SK-N-SH (cell line): ENCODE data around the gene MAD2L1. TPM values are rescaled to one million over a fixed set of nuclear protein-coding genes. Genes with fewer than 3 reads are reported as not detected.

Experiments
- CTCF ChIA-PET: fragments of 300-600, 350-600 bp; formaldehyde crosslinking; extraction: SDS; loops from one replicate; lab custom pipeline; 2021; lab: Yijun Ruan, JAX
- POLR2A ChIA-PET: fragments of 350-600 bp; sonication (Branson Sonifier 250); formaldehyde crosslinking; extraction: SDS; loops from one replicate; lab custom pipeline; 2020; ENCODE audit warnings: antibody characterized with exemption, inconsistent platforms; lab: Yijun Ruan, JAX
- DNase-seq: peaks from one replicate; pipeline ENCODE4 v3.0.0; 2012
- H2AFZ ChIP-seq: fragments of 200-600 bp; sonication (generic); 2 replicates; pipeline ENCODE4 v1.8.1; 2016; ENCODE audit warnings: antibody characterized with exemption, mild to moderate bottlenecking, low read depth
- H3F3A ChIP-seq: fragments of 200-600 bp; sonication (generic); replicated peaks from 2 replicates; pipeline ENCODE3; 2016; ENCODE audit warnings: antibody characterized with exemption, mild to moderate bottlenecking; ENCODE audit not compliant: insufficient read depth
- H3K27ac ChIP-seq, 2 experiments: fragments of 200-500 bp in 1 of 2; fragments of 200-600 bp in 1 of 2; sonication (Bioruptor generic) in 1 of 2; sonication (generic), shearing (Covaris generic) in 1 of 2; 2 replicates each; pipeline versions ENCODE4 v1.5.1 to v1.6.1; 2014 to 2016; ENCODE audit warnings: low read depth in 2 of 2, inconsistent platforms in 1 of 2, low read length in 1 of 2, mild to moderate bottlenecking in 1 of 2, mixed read lengths in 1 of 2
- H3K27me3 ChIP-seq: fragments of 200-600 bp; sonication (generic), shearing (Covaris generic); 2 replicates; pipeline ENCODE4 v1.6.1; 2016; ENCODE audit warnings: mixed run types; ENCODE audit not compliant: insufficient read depth
- H3K36me3 ChIP-seq, 2 experiments: fragments of 200-500 bp in 1 of 2; fragments of 200-600 bp in 1 of 2; sonication (Bioruptor generic) in 1 of 2; sonication (generic) in 1 of 2; replicated peaks in 1 of 2; 2 replicates each; pipeline versions ENCODE3 to v1.5.1; 2014 to 2016; ENCODE audit warnings: low read length in 1 of 2, mild to moderate bottlenecking in 1 of 2; ENCODE audit not compliant: insufficient read depth in 2 of 2, control insufficient read depth in 1 of 2
- H3K4me1 ChIP-seq, 2 experiments: fragments of 200-500 bp in 1 of 2; fragments of 200-600 bp in 1 of 2; sonication (Bioruptor generic) in 1 of 2; sonication (generic), shearing (Covaris generic) in 1 of 2; 2 replicates each; pipeline versions ENCODE4 v1.5.1 to v1.6.1; 2014 to 2016; ENCODE audit warnings: low read depth in 1 of 2, low read length in 1 of 2, mixed run types in 1 of 2; ENCODE audit not compliant: insufficient read depth in 2 of 2, control insufficient read depth in 1 of 2
- H3K4me2 ChIP-seq: fragments of 200-600 bp; sonication (generic), shearing (Covaris generic); 2 replicates; pipeline ENCODE4 v1.6.1; 2017; ENCODE audit warnings: mixed run types
- H3K4me3 ChIP-seq, 2 experiments: fragments of 200-500 bp in 1 of 2; fragments of 200-600 bp in 1 of 2; sonication (Bioruptor generic) in 1 of 2; sonication (generic), shearing (Covaris generic) in 1 of 2; 2 replicates each; pipeline versions ENCODE4 v1.5.1 to v1.8.1; 2014 to 2016; ENCODE audit warnings: low read depth in 2 of 2, inconsistent platforms in 1 of 2, low read length in 1 of 2, mild to moderate bottlenecking in 1 of 2, mixed read lengths in 1 of 2, moderate library complexity in 1 of 2
- H3K79me2 ChIP-seq: fragments of 200-600 bp; sonication (generic); 2 replicates; pipeline ENCODE4 v1.8.1; 2017; ENCODE audit warnings: mild to moderate bottlenecking; ENCODE audit not compliant: insufficient read depth
- H3K9ac ChIP-seq: fragments of 200-600 bp; sonication (generic); 2 replicates; pipeline ENCODE4 v1.6.1; 2017; ENCODE audit warnings: mixed run types
- H3K9me2 ChIP-seq: fragments of 200-600 bp; sonication (generic); 2 replicates; pipeline ENCODE4 v1.6.1; 2017; ENCODE audit warnings: mixed run types
- H3K9me3 ChIP-seq: fragments of 200-600 bp; sonication (generic); 2 replicates; pipeline ENCODE4 v1.6.1; 2017; ENCODE audit warnings: mixed run types, mild to moderate bottlenecking, moderate library complexity
- H4K20me1 ChIP-seq: fragments of 200-600 bp; sonication (generic); 2 replicates; pipeline ENCODE4 v1.6.1; 2017; ENCODE audit warnings: mild to moderate bottlenecking, mixed run types; ENCODE audit not compliant: insufficient read depth
- ELF1 ChIP-seq: IDR thresholded peaks from 2 replicates; pipeline ENCODE4 v1.4.0; 2012
- EP300 ChIP-seq, 2 experiments: IDR thresholded peaks; 2 replicates each; pipeline versions ENCODE4 v1.4.0 to v1.6.1; 2012; ENCODE audit warnings: borderline replicate concordance in 1 of 2, low read depth in 1 of 2, low read length in 1 of 2
- FOXM1 ChIP-seq: IDR thresholded peaks from 2 replicates; pipeline ENCODE4 v1.4.0; 2012; ENCODE audit warnings: low read depth, mild to moderate bottlenecking
- MEF2A ChIP-seq: IDR thresholded peaks from 2 replicates; pipeline ENCODE4 v1.4.0; 2012; ENCODE audit warnings: low read depth, borderline replicate concordance
- NRF1 ChIP-seq: IDR thresholded peaks from 2 replicates; pipeline ENCODE4 v1.6.1; 2012; ENCODE audit warnings: low read depth, mild to moderate bottlenecking, low read length
- RAD21 ChIP-seq: IDR thresholded peaks from 2 replicates; pipeline ENCODE4 v1.6.1; 2012; ENCODE audit warnings: mild to moderate bottlenecking, low read length
- RFX5 ChIP-seq: IDR thresholded peaks from 2 replicates; pipeline ENCODE4 v1.6.1; 2012; ENCODE audit warnings: mild to moderate bottlenecking, improper control_type of control experiment, low read length
- SMC3 ChIP-seq: IDR thresholded peaks from 2 replicates; pipeline ENCODE4 v1.6.1; 2012; ENCODE audit warnings: low read depth, low read length, improper control_type of control experiment
- TAF1 ChIP-seq: IDR thresholded peaks from 2 replicates; pipeline ENCODE4 v1.6.1; 2012; ENCODE audit warnings: low read depth, mild to moderate bottlenecking, low read length, moderate library complexity, borderline replicate concordance
- TCF12 ChIP-seq: IDR thresholded peaks from 2 replicates; pipeline ENCODE4 v1.4.0; 2012
- WGBS: methylation state at CpG from one replicate; pipeline ENCODE4 v1.1.6; 2017; ENCODE audit warnings: low lambda C conversion rate; 5-methylcytosine and 5-hydroxymethylcytosine counted together
- polyA plus RNA-seq, 3 experiments: library from polyadenylated mRNA; depleted of rRNA; stranded (reverse); fragments of >200 nt; gene quantifications; 2 replicates each; pipeline ENCODE4 v1.2.3, GENCODE V29; 2012
- TF ChIP-seq, protein P1 (sequence below): IDR thresholded peaks from 2 replicates; pipeline ENCODE4 v1.4.0; 2012; ENCODE audit warnings: low read depth
- TF ChIP-seq, protein P2 (sequence below): IDR thresholded peaks from 2 replicates; pipeline ENCODE4 v1.4.0; 2012; ENCODE audit warnings: low read depth, borderline replicate concordance
- TF ChIP-seq, protein P3 (sequence below): fragments of 150-350 bp; IDR thresholded peaks from 2 replicates; pipeline ENCODE4 v1.6.1; 2016; ENCODE audit warnings: mild to moderate bottlenecking, low read depth, low read length

The MAD2L1 gene
- polyA plus RNA-seq, 1 of the 3 experiments (the other 2 are of a cell fraction), result 37.4 TPM

DNA sequence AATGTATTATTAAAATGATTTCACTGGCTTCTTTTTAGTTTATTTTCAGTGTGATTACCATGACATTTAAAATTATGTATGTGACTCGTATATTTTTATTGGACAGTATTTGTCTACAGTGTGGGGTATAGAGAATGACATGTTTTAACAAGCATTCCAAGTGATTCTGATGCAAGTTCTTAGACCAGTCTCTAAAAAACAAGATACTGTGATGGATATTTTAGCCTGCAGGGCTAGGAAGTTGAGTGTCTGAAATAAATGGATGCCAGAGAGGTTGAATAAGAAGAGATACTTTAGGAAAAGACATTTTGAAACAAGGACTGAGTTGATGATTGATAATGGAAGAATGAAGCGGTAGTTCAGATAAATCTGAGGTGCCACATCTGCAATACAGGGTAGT is 3.5 kb upstream of the MAD2L1 start:
- H3K9me3 ChIP-seq, result no peaks in the 10 kb centered on the region
- no peak for DNase-seq
- no peak overlapping the region for H3K4me3 ChIP-seq
- peak overlapping the region; percentile 53; the same call in 1 of the 2 replicates for H3K4me2 ChIP-seq
- H3F3A ChIP-seq, result peaks cover 23% of the 10 kb centered on the region
- peak overlapping the region in 1 of 2 experiments; percentile 63; a peak in 2 of 4 replicates for H3K27ac ChIP-seq
- 78% methylated on average over 2 of the region's 2 CpGs for WGBS
- no peak overlapping the region for H2AFZ ChIP-seq
- H3K79me2 ChIP-seq, result peaks cover 35% of the 10 kb centered on the region
- no peaks in the 10 kb centered on the region for H3K27me3 ChIP-seq
- no peaks in the 10 kb centered on the region for H4K20me1 ChIP-seq
- no peak for TF ChIP-seq MEF2A
- TF ChIP-seq FOXM1, result no peak
- TF ChIP-seq NRF1, result no peak
- TF ChIP-seq, protein P1, sequence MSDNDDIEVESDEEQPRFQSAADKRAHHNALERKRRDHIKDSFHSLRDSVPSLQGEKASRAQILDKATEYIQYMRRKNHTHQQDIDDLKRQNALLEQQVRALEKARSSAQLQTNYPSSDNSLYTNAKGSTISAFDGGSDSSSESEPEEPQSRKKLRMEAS, result no peak
- TF ChIP-seq RFX5, result no peak
- TF ChIP-seq, protein P2, sequence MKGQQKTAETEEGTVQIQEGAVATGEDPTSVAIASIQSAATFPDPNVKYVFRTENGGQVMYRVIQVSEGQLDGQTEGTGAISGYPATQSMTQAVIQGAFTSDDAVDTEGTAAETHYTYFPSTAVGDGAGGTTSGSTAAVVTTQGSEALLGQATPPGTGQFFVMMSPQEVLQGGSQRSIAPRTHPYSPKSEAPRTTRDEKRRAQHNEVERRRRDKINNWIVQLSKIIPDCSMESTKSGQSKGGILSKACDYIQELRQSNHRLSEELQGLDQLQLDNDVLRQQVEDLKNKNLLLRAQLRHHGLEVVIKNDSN, result no peak
- TF ChIP-seq EP300 (IDR thresholded peaks at IDR 0.05; ENCODE audit: borderline replicate concordance in 1 of 2, low read depth in 1 of 2, low read length in 1 of 2), result no peak
- TF ChIP-seq, protein P3, sequence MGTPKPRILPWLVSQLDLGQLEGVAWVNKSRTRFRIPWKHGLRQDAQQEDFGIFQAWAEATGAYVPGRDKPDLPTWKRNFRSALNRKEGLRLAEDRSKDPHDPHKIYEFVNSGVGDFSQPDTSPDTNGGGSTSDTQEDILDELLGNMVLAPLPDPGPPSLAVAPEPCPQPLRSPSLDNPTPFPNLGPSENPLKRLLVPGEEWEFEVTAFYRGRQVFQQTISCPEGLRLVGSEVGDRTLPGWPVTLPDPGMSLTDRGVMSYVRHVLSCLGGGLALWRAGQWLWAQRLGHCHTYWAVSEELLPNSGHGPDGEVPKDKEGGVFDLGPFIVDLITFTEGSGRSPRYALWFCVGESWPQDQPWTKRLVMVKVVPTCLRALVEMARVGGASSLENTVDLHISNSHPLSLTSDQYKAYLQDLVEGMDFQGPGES, result no peak
- TF ChIP-seq RAD21, result no peak
- no peak for TF ChIP-seq TCF12
- TF ChIP-seq TAF1, result no peak
- no peak for TF ChIP-seq ELF1
- H3K9me2 ChIP-seq, result no peaks in the 10 kb centered on the region
- peak overlapping the region; percentile 38; the same call in 1 of the 2 replicates for H3K9ac ChIP-seq
- ChIA-PET POLR2A (no interaction called here), CTCF (interaction anchor here (0.7 to 1.0 kb wide), 7 partner anchors 10 to 1665 kb away, joined by 3 to 7 read pairs (median 3); no protein-coding TSS in a partner anchor)
- peaks cover 9 to 13% of the 10 kb centered on the region in 2 experiments; a peak in 3 of 4 replicates for H3K4me1 ChIP-seq
- H3K36me3 ChIP-seq, result no peaks in the 10 kb centered on the region

DNA sequence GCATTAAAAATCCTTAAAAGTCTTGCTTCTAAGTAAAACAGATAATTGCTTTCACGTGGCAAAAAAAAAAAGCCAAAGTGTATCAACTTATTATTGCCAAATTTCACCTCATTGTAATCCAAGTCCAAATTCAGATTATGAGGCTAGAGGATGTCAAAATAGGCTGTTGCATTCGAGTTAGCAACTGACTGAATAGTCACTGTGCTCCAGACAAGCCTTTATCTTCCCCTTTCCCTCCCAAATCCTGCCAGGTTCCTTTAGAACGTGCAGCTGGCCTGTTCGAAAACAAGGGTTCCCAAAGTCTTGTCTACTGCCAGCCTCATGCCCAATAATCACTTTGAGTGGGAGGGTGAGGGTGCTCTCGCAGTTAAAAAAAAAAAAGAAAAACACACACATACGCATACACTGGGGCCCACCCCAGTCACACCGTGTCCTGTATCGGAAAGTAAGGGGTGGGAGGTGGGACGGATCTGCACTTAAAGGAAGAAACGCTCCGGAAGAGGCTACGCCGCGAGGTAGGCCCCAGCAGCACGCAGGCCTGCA is 603 bp downstream of the MAD2L1 start:
- Histone ChIP-seq H3K4me1 (peaks cover 9 to 31% of the 10 kb centered on the region in 2 experiments; a peak in 3 of 4 replicates), H3K9me3 (no peaks in the 10 kb centered on the region), H3K27ac (peak overlapping the region; percentile 82 to 97), H3K27me3 (no peaks in the 10 kb centered on the region), H2AFZ (peak overlapping the region; percentile 71), H3K36me3 (peaks cover 2 to 7% of the 10 kb centered on the region in 2 experiments), H3K79me2 (peaks cover 73% of the 10 kb centered on the region), H3K9ac (peak overlapping the region; percentile 86), H3F3A (peaks cover 21% of the 10 kb centered on the region), H3K4me3 (peak overlapping the region; percentile 86 to 89), H4K20me1 (no peaks in the 10 kb centered on the region), H3K4me2 (peak overlapping the region; percentile 86), H3K9me2 (no peaks in the 10 kb centered on the region)
- ChIA-PET POLR2A (no interaction called here), CTCF (interaction anchor here (0.5 to 4.9 kb wide), 4 partner anchors 23 to 1057 kb away, joined by 3 to 27 read pairs (median 3); partner anchors contain the start of gene PDE5A)
- WGBS, result 2% methylated on average over 12 of the region's 15 CpGs
- no peak for TF ChIP-seq SMC3
- 0 out of 2 replicates have a peak, but pooled peaks have one; percentile 10 for TF ChIP-seq ELF1
- peak; percentile 8 for DNase-seq
